IMR-90 (cell line): Measurements from ENCODE around the gene RPN2. TPM values are rescaled to one million over a fixed set of nuclear protein-coding genes. Genes with fewer than 3 reads are reported as not detected.

ENCODE experiments used
- ATAC-seq: fragments of 200-7000 bp; cut with Tn5 transposase; 2 replicates; pipeline ENCODE4 v1.9.1; 2020; ENCODE audit warnings: low read depth, mild to moderate bottlenecking, moderate library complexity
- BruUV-seq: library from RNA; stranded (reverse); fragments of 400-500 nt; replicated peaks from 2 replicates; lab custom pipeline; 2021; lab: Mats Ljungman, UMichigan
- CTCF ChIA-PET: fragments of 300-600 bp; formaldehyde crosslinking; extraction: SDS; loops from one replicate; lab custom pipeline; 2021; ENCODE audit warnings: antibody characterized with exemption; lab: Yijun Ruan, JAX
- POLR2A ChIA-PET: fragments of 300-600 bp; sonication (Branson Sonifier 250); formaldehyde crosslinking; loops from one replicate; lab custom pipeline; 2022; ENCODE audit warnings: antibody characterized with exemption; ENCODE audit not compliant: unreplicated experiment; lab: Charles Lee
- DNase-seq: peaks from one replicate; pipeline ENCODE4 v3.0.0; 2013
- H2AFZ ChIP-seq: replicated peaks from 2 replicates; pipeline ENCODE3; 2013; ENCODE audit warnings: low read length, mild to moderate bottlenecking; ENCODE audit not compliant: poor library complexity
- H2AK5ac ChIP-seq: 2 replicates; pipeline ENCODE4 v1.6.1; 2013; ENCODE audit warnings: low read depth, low read length, inconsistent platforms
- H2AK9ac ChIP-seq: replicated peaks from 2 replicates; pipeline ENCODE3; 2013; ENCODE audit warnings: mild to moderate bottlenecking, low read depth, low read length, moderate library complexity; ENCODE audit not compliant: poor library complexity
- H2BK120ac ChIP-seq: 2 replicates; pipeline ENCODE4 v1.6.1; 2013; ENCODE audit warnings: low read depth, low read length, inconsistent platforms
- H2BK15ac ChIP-seq: 3 replicates; pipeline ENCODE4 v1.6.1; 2013; ENCODE audit warnings: low read depth, low read length, inconsistent platforms
- H2BK20ac ChIP-seq: 2 replicates; pipeline ENCODE4 v1.6.1; 2013; ENCODE audit warnings: low read depth, mild to moderate bottlenecking, inconsistent platforms, low read length, moderate library complexity
- H2BK5ac ChIP-seq: 2 replicates; pipeline ENCODE4 v1.6.1; 2013; ENCODE audit warnings: mild to moderate bottlenecking, low read depth, low read length, inconsistent platforms; ENCODE audit not compliant: poor library complexity, severe bottlenecking
- H3K14ac ChIP-seq: replicated peaks from 2 replicates; pipeline ENCODE4 v1.6.1; 2013; ENCODE audit warnings: low read depth, low read length, inconsistent platforms
- H3K18ac ChIP-seq: 2 replicates; pipeline ENCODE4 v1.6.1; 2013; ENCODE audit warnings: low read depth, low read length, control low read depth
- H3K23ac ChIP-seq: 2 replicates; pipeline ENCODE4 v1.6.1; 2013; ENCODE audit warnings: low read depth, low read length, inconsistent platforms
- H3K27ac ChIP-seq: 2 replicates; pipeline ENCODE4 v1.5.1; 2013; ENCODE audit warnings: mild to moderate bottlenecking, control low read depth, low read length; ENCODE audit not compliant: insufficient read depth
- H3K27me3 ChIP-seq: 2 replicates; pipeline ENCODE4 v1.6.1; 2013; ENCODE audit warnings: low read length; ENCODE audit not compliant: control insufficient read depth, insufficient read depth
- H3K36me3 ChIP-seq: 2 replicates; pipeline ENCODE4 v1.6.1; 2013; ENCODE audit warnings: low read length, mixed read lengths; ENCODE audit not compliant: control insufficient read depth, insufficient read depth
- H3K4ac ChIP-seq: 2 replicates; pipeline ENCODE4 v1.6.1; 2013; ENCODE audit warnings: low read depth, low read length, inconsistent platforms
- H3K4me1 ChIP-seq: 2 replicates; pipeline ENCODE4 v1.6.1; 2013; ENCODE audit warnings: low read length, mixed read lengths; ENCODE audit not compliant: control insufficient read depth, insufficient read depth
- H3K4me2 ChIP-seq: 2 replicates; pipeline ENCODE4 v1.6.1; 2013; ENCODE audit warnings: low read depth, mild to moderate bottlenecking, control low read depth, low read length, moderate library complexity
- H3K4me3 ChIP-seq: 2 replicates; pipeline ENCODE4 v1.5.1; 2013; ENCODE audit warnings: low read depth, mild to moderate bottlenecking, control low read depth, low read length, moderate library complexity; ENCODE audit not compliant: insufficient read depth
- H3K56ac ChIP-seq: 2 replicates; pipeline ENCODE4 v1.6.1; 2013; ENCODE audit warnings: low read length, inconsistent platforms; ENCODE audit not compliant: insufficient read depth; ENCODE audit errors: extremely low read depth
- H3K79me1 ChIP-seq, 2 experiments: 2 replicates each; pipeline ENCODE4 v1.6.1; 2013; ENCODE audit warnings: low read length in 2 of 2, inconsistent platforms in 1 of 2, low read depth in 1 of 2
- H3K9ac ChIP-seq: 2 replicates; pipeline ENCODE4 v1.6.1; 2013; ENCODE audit warnings: low read depth, low read length, control low read depth
- H3K9me1 ChIP-seq: 2 replicates; pipeline ENCODE4 v1.6.1; 2013; ENCODE audit warnings: low read length, inconsistent platforms; ENCODE audit not compliant: insufficient read depth
- H3K9me3 ChIP-seq: 2 replicates; pipeline ENCODE4 v1.6.1; 2013; ENCODE audit warnings: low read length; ENCODE audit not compliant: control insufficient read depth, insufficient read depth
- H4K20me1 ChIP-seq: 2 replicates; pipeline ENCODE4 v1.6.1; 2013; ENCODE audit warnings: low read length, inconsistent platforms; ENCODE audit not compliant: insufficient read depth
- H4K5ac ChIP-seq: 2 replicates; pipeline ENCODE4 v1.6.1; 2013; ENCODE audit warnings: mild to moderate bottlenecking, low read depth, low read length, control low read depth
- H4K8ac ChIP-seq, 2 experiments: 2 replicates each; pipeline ENCODE4 v1.6.1; 2013; ENCODE audit warnings: low read depth in 2 of 2, low read length in 2 of 2, control low read depth in 1 of 2, inconsistent platforms in 1 of 2
- H4K91ac ChIP-seq: 2 replicates; pipeline ENCODE4 v1.6.1; 2013; ENCODE audit warnings: low read depth, low read length, inconsistent platforms; ENCODE audit not compliant: insufficient read depth
- CEBPB ChIP-seq: IDR thresholded peaks from 2 replicates; pipeline ENCODE4 v1.6.1; 2012; ENCODE audit warnings: low read depth, low read length, improper control_type of control experiment
- CTCF ChIP-seq: conservative IDR thresholded peaks from 2 replicates; pipeline ENCODE4 v1.5.1; 2012; ENCODE audit warnings: mild to moderate bottlenecking, low read depth, low read length, improper control_type of control experiment
- MAFK ChIP-seq: IDR thresholded peaks from 2 replicates; pipeline ENCODE4 v1.6.1; 2012; ENCODE audit warnings: low read depth, low read length, improper control_type of control experiment
- MXI1 ChIP-seq: IDR thresholded peaks from 2 replicates; pipeline ENCODE4 v1.6.1; 2012; ENCODE audit warnings: low read depth, mild to moderate bottlenecking, low read length, moderate library complexity, borderline replicate concordance
- POLR2A ChIP-seq: IDR thresholded peaks from 2 replicates; pipeline ENCODE4 v1.6.1; 2012; ENCODE audit warnings: mild to moderate bottlenecking, low read depth, low read length
- RAD21 ChIP-seq: IDR thresholded peaks from 2 replicates; pipeline ENCODE4 v1.6.1; 2012; ENCODE audit warnings: low read length, improper control_type of control experiment
- RCOR1 ChIP-seq: IDR thresholded peaks from 2 replicates; pipeline ENCODE4 v1.6.1; 2012; ENCODE audit warnings: mild to moderate bottlenecking, low read length, improper control_type of control experiment; ENCODE audit not compliant: insufficient replicate concordance
- WGBS, 2 experiments: methylation state at CpG; one replicate each; pipeline versions ENCODE4 v1.1.5 to v1.1.7; 2013; ENCODE audit warnings: missing lambda C conversion rate in 2 of 2; ENCODE audit not compliant: insufficient read length in 1 of 2; ENCODE audit errors: extremely low coverage in 2 of 2; 5-methylcytosine and 5-hydroxymethylcytosine counted together
- dilution Hi-C: fragments of 300-500 bp; cut with HindIII; formaldehyde crosslinking; loops from one replicate; pipeline ENCODE4 v1.14.3; 2018; ENCODE audit warnings: low sequenced_read_pairs; ENCODE audit not compliant: unreplicated experiment
- in situ Hi-C: fragments of 300-500 bp; cut with MboI; formaldehyde crosslinking; loops from 3 replicates; pipeline ENCODE4 v1.14.3; 2019; ENCODE audit warnings: low sequenced_read_pairs, inconsistent platforms, mixed read lengths
- intact Hi-C: fragments of 100-400 bp; cut with micrococcal nuclease; formaldehyde crosslinking; loops from 2 replicates; pipeline ENCODE4 v1.10.0; 2022
- polyA plus RNA-seq, 3 experiments: library from polyadenylated mRNA; depleted of rRNA; stranded (reverse); fragments of >200 nt; gene quantifications; 2 replicates each; pipeline ENCODE4 v1.2.3, GENCODE V29; 2012; ENCODE audit warnings: low replicate concordance in 1 of 3
- total RNA-seq: library from RNA; depleted of rRNA; stranded (reverse); fragments of >200 nt; gene quantifications from 2 replicates; pipeline ENCODE4 v1.2.3, GENCODE V29; 2012
- TF ChIP-seq, protein P1 (sequence below): fragments of 150-350 bp; IDR thresholded peaks from 2 replicates; pipeline ENCODE4 v1.6.1; 2017; ENCODE audit warnings: mild to moderate bottlenecking, antibody characterized with exemption, low read length, low read depth

RPN2 gene
- total and polyA plus RNA-seq, 2 of the 4 experiments (the other 2 are of a cell fraction): 305 to 481 TPM

- Histone ChIP-seq H2AK5ac (no peak overlapping the region), H3K14ac (no peak overlapping the region), H2BK5ac (no peak overlapping the region), H3K27me3 (no peaks in the 10 kb centered on the region), H3K4ac (no peak overlapping the region), H3K27ac (no peak overlapping the region), H2BK15ac (no peak overlapping the region), H3K9me3 (no peaks in the 10 kb centered on the region), H2BK20ac (no peak overlapping the region), H3K18ac (no peak overlapping the region), H3K36me3 (peaks cover 43% of the 10 kb centered on the region), H3K4me1 (peaks cover 9% of the 10 kb centered on the region; the same call in 1 of the 2 replicates), H3K9me1 (peaks cover 12% of the 10 kb centered on the region), H4K91ac (no peak overlapping the region), H2BK120ac (no peak overlapping the region), H3K4me3 (no peak overlapping the region), H2AK9ac (no peak overlapping the region), H3K23ac (no peak overlapping the region), H4K5ac (no peak overlapping the region), H3K56ac (no peak overlapping the region), H2AFZ (no peak overlapping the region), H3K4me2 (no peak overlapping the region), H3K9ac (no peak overlapping the region), H4K20me1 (peaks cover 7% of the 10 kb centered on the region; the same call in 1 of the 2 replicates), H4K8ac (no peak overlapping the region), H3K79me1 (peaks cover 0 to 11% of the 10 kb centered on the region in 2 experiments; a peak in 1 of 4 replicates)
- DNase-seq: no peak
- TF ChIP-seq RCOR1: no peak
- TF ChIP-seq CTCF: no peak
- TF ChIP-seq CEBPB: no peak
- no peak for TF ChIP-seq MAFK
- TF ChIP-seq, protein P1, sequence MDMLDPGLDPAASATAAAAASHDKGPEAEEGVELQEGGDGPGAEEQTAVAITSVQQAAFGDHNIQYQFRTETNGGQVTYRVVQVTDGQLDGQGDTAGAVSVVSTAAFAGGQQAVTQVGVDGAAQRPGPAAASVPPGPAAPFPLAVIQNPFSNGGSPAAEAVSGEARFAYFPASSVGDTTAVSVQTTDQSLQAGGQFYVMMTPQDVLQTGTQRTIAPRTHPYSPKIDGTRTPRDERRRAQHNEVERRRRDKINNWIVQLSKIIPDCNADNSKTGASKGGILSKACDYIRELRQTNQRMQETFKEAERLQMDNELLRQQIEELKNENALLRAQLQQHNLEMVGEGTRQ: no peak
- TF ChIP-seq RAD21: no peak
- no peak for TF ChIP-seq POLR2A
- TF ChIP-seq MXI1: no peak
- ATAC-seq: no peak
- no TSS peak for BruUV-seq
- in situ Hi-C loops: no loop called here
- POLR2A ChIA-PET: no interaction called here
- WGBS, 2 experiments: no CpG with 5 or more reads among the region's 4 CpGs
- CTCF ChIA-PET: no interaction called here
- dilution Hi-C loops: no loop called here
- intact Hi-C loops: no loop called here
These were observed 63.4 kb downstream of the RPN2 start for GRCh38 chr20:37242503-37242902.
